ENCODE measurements around the gene RPS18. TPM values are rescaled to one million over a fixed set of nuclear protein-coding genes. Genes with fewer than 3 reads are reported as not detected.

Gene RPS18
- total RNA-seq, 1 donor from 2014 or later: 3,127 TPM

DNA sequence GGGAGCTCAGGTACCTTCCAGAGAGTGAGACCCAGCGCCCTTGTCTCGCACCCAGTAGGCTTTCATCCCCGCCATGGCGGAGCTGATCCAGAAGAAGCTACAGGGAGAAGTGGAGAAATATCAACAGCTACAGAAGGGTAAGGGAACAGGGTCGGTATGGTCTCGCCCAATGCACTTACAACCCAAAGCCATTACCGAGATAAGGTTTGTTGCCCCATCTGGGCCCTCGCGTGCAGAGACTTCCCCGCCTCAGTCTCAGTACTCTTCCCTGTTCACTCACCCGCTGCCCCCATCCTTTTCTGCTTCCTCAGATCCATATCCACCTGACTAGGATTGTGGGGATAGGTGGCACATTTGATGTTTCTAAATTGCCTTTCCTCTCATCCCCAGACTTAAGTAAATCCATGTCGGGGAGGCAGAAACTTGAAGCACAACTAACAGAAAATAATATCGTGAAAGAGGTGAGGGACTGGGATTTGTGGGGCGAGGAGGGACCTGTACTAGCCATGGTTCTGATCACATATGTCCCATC is 18.0 kb downstream of the RPS18 start:
- peak in 1 of 2 donors; percentile 16 for DNase-seq (ENCODE audit: low read depth in 2 of 2)

DNA sequence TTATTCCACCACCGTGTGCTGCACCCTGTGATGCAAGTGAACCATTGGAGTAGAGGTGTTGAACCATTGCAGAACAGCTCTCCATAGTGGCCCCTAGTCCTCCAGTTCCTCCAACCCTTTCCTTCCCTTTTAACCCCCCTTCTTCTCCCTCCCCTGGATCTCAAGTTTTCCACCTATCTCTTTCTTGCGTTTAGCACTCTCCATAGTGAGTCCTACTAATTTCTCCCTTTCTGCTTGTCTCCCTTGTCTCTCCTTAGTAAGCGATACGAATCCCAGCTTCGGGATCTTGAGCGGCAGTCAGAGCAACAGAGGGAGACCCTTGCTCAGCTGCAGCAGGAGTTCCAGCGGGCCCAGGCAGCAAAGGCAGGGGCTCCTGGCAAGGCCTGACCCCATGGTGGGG is 18.6 kb downstream of the RPS18 start:
- DNase-seq (ENCODE audit: low read depth in 2 of 2): no peak

GRCh38 chr6:33292996-33293682 is 21.3 kb downstream of the RPS18 start:
- no peak for DNase-seq (ENCODE audit: low read depth in 2 of 2)

DNA sequence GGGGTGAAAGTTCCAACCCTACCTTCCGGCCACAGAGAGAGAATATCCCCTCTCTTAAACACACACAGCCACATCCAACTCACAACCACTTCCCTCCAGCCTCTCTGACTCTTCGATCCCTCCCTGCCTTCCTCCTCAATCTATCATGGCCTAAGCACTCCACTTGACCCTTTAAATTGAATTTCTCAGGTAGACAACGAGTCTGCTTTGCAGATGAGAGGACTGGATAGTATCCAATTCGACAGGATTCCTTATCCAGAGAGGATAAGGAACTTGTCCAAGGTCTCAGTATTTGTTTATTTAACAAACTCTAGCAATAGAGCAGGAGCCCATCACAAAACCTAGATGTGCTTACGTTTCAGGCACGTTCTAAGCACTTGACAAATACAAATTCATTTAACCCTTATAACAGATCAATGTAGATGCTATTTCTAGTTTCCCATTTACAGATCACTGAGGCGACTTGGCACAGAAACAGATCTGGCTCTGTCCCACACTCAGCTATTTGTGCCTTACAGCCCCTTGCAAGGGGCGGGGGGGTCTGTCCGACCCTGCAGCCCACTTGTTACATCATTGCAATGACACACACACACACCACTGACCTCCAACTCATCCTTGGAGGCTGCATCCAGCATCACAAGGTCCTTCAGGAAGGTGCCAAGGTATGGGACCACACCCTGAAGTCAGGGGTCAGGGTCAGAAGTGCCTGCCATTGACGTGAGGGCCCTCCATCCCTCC is 22.4 kb downstream of the RPS18 start:
- DNase-seq (ENCODE audit: low read depth in 2 of 2): no peak

DNA sequence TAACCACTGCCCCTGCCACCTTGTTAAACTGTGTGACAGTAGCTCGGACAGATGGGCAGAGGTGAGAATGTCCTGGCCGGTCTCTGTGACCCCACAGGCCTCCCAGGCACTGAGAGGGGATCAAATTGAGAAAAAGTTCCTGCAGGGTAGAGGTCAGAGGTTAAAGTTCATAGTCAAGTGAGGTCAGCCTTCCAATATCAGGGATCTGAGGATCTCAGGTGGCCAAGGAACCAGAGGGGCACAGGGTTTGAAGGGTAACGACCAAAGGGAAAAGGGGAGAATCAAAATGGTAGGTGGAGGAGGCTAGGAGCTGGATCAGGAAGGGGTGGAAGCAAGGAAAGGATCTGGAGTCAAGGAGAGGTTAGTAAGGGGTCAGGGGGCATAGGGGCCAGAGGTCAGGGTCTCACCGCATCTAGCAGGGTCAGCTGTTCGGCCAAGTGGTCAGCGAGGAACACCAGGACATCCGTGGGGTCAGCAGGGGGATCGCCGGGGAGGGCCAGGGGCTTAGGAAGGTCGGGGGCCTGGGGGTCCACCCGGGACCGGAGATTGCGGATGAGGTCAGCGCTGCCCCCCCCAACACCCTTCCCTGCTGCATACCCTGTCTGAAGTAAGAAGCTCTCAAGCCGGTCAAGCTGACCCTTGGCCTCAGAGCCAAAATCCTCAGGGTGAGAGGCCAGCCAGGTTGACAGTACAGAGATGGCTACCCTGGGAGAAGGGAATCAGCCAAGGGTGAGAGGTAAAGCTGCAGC is 23.9 kb downstream of the RPS18 start:
- no peak for DNase-seq (ENCODE audit: low read depth in 2 of 2)

GRCh38 chr6:33296797-33297405 is 25.0 kb downstream of the RPS18 start:
- DNase-seq (ENCODE audit: low read depth in 2 of 2): no peak

GRCh38 chr6:33297406-33297955 is 25.6 kb downstream of the RPS18 start:
- no peak for DNase-seq (ENCODE audit: low read depth in 2 of 2)

DNA sequence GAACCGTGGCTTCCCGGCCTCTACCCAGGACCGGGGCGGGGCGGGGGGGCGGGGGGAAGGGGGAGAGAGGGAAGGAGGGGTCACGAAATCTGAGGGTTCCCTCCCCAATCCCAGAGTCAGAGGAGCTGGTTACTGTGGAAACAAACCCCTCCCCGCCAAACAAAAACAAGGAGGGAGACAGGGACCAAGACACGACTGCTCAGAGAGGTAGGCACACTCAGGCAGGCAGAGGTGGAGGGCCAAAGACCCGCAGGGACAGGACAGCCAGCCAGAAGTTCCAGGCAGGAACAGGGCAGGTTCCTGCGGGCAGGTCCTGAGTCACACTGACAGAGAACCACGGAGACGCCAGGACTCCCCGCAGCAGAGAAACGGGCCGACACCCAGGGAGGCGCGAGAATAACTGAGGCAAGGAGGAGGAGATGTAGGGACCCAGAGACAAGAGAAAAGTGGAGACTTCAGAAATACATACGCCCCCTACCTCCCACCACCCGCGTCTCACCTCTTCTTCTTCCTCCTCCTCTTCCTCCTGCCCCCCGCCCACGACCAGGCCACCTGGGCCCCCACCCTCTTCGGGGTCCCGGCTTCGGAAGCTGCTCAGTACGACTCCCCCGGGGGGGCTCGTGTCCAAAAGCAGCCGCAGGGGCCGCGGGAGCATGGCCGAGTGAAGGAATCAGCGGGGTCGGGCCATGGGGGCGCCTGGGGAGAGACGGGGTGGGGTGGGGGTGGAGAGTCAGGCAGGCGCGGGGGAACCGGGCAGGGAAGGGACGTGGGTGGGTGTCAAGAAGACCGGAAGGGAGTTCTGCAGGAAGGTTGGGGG is 26.3 kb downstream of the RPS18 start:
- peak in 1 of 2 donors; percentile 63 for DNase-seq (ENCODE audit: low read depth in 2 of 2)

DNA sequence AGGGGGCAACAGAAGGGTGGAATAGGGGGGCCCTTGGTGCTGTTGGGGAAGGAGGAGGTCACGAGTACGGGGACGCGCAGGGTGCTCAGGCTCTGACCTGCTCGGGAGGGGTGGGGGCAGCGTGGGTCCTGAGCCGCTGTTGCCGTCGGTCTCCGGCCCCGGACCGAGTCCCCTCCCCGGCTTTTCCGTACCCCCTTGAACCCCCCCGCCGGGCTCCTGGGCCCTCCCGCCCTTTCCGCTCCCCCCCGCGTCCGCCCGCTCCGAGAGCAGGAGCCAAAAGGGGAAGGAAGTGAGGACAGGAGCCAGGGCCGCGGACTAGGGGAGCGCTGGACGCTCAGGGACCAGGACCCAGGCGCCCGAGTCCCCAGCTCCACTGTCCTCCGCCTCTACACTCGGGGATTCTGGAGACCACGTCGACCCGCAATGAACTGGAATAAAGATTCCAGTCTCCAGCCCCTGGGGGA is 26.9 kb downstream of the RPS18 start, which contains the start of gene RGL2:
TSS of gene RGL2 (minus strand) at position 170 of the 464 bp plus-strand sequence. CDS start 332 bp downstream, outside the sequence.
- DNase-seq (ENCODE audit: low read depth in 2 of 2): peak in 1 of 2 donors; percentile 70

DNA sequence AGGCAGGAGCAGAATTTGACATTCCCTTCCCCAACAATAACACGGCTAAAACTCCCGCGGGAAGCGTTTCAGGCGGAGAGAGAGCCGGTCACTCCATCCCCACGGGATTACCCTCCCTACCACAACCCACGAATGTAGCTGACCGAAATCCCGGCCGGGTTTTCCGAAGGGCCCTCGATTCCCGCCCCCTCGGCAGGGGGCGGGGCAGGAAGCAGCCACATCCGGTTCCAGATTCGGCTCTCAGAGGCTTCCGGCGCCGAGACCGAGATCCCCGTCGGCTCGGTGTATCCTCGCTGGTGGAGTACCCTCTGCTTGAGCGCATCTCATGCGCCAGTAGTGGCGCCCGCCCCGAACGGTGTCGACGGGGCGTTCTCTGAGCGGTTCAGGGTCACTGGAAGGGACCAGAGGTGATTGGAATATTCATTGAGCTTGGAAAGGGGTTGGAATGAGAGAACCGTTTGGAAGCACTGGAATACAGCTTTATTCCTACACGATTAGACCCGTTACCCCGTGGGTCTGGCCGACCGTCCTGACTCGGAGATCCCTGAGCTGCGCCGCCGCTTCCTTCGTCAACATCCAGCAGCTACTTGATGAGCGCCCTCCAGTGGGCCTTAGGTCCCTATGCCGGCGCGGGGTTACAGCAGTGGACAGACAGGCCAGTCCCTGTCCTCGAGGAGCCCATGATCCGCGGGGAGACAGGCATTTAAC is 27.5 kb downstream of the RPS18 start:
- DNase-seq (ENCODE audit: low read depth in 2 of 2): peak; percentile 87 to 94

DNA sequence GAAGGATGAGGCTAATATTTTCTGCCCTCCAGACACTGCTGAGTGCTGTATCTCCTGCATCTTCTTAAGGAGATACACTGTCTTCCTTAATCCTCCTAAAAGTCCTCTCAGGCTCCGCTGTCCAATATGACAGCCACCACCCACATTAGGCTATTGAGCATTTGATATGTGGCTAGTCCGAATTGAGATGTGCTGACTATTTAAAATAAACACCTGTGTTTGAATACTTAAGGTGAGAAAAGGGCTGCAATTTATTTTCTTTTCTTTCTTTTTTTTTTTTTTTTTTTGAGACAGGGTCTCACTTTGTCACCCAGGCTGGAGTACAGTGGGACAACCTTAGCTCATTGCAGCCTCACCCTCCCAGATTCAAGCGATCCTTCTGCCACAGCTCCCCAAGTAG is 30.0 kb downstream of the RPS18 start:
- DNase-seq (ENCODE audit: low read depth in 2 of 2): no peak

GRCh38 chr6:33304216-33304615 is 32.3 kb downstream of the RPS18 start:
- no peak for DNase-seq (ENCODE audit: low read depth in 2 of 2)

- no peak for DNase-seq (ENCODE audit: low read depth in 2 of 2)
Observed at GRCh38 chr6:33305052-33305451, 33.2 kb downstream of the RPS18 start.

- no peak for DNase-seq (ENCODE audit: low read depth in 2 of 2)
Observed at GRCh38 chr6:33306356-33306755, 34.5 kb downstream of the RPS18 start.

DNA sequence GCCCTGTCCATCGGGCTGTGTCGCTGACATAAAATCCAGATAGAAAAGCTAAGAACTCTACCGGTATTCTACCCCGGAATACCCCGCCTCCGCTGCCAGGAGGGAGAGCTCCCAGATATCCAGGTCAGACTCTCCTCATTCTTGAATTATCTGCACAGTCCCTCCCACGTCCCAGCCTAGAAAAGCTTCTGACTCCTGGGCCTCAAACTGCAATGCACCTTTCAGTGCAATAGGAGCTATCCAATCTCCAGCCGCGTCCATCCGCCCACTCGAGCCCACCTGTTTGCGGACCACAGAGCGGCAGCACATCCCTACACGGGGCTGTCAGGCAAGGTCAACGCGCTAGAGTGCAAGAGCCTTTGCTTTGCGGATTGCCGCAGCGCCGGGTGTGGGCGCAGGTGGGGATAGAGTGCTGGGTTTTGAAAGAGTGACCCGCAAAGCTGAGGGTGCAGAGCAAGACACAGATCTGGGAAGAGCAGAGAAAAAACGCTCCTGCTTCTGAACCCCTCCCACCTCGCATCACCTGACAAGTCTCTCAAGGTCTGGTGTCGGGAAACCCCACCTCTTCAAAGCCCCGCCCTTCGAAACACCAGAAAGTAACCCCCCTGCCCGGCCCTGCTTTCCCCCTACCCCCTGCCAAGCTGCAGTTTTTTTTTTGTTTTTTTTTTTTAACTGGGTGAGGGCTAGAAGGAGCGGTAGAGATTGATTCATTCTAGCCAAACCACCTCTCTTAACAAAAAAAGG is 40.7 kb downstream of the RPS18 start:
- DNase-seq (ENCODE audit: low read depth in 2 of 2): peak in 1 of 2 donors; percentile 82

DNA sequence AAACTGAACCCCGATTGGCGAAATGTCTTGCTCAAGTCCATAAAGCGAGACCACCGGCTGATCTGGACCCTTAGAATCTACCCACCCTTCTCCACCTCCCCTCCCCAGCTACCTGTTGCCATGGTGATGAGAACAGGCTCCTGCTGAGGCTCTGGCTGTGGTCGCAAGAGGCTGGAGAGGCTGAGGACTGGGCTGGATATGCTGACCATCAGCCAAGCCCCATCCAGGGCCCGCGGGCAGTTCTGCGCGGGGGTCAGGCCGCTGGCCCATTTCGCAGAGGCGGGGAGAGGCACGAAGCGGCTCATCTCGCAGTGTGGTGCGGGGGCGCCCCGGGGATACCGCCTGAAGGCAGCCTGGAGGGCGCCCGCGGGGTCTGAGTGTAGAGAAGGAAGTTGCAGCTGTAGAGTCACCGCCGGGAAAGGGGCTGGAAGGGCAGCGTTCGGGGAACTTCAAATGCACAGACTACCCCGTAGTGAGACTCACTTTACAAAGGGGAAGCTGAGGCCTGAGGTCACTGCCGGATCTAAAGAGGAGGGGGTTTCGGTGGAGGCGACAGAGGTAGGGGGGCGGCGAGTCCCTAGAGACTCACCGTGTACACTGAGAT is 41.3 kb downstream of the RPS18 start:
- peak in 1 of 2 donors; percentile 39 for DNase-seq (ENCODE audit: low read depth in 2 of 2)

DNA sequence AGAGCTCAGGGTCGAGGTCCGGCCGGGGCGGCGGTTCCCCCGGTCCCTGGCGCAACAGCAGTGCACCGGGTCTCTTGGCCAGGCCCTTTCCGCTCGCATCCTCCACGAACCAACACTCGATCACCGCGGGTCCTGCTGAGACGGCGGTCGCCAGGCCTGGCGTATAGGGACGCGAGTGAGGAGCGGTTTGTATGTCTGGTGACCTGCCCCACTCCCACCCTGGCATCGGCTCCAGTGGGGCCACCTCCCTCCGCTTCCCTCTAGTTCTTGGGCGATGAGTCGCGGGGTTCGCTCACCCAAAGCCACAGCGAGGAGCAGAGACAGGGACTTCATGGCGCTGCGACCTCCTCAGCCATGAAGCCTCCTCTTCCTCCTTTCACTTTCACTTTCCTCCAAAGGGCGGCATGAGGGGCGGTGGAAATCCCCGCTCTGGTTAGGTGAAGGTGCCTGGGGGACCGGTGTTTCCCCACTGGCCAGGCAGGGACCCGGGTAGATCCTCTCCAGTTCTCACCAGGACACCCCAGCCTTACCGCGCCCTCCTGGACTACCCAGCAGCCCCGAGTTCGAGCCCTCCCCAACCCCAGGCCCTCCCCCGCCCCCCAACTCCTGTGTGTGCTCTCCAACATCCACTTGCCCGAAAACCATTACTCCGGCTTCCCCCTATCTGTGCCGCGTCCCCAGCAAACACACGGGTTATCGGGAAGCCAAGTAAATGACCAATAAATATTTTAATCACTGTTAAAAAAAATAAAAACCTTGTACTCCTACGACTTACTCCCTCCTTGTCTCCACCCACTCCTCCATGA is 42.0 kb downstream of the RPS18 start, which contains the start of gene TAPBP:
TSS of gene TAPBP (minus strand) at position 370 of the 806 bp plus-strand sequence. CDS start at position 333, 37 bp downstream.
- peak; percentile 49 to 78 for DNase-seq (ENCODE audit: low read depth in 2 of 2)

Measured in dermis microvascular lymphatic vessel endothelial cell (primary cell).